GM19372 (cell line): Measurements from ENCODE around the gene OSBPL9.
"Not testable (repeated sequence)": the region's sequence is repeated elsewhere in the genome, so short reads cannot be mapped to it uniquely, and the experiment has no call there.

Experiments used
- ATAC-seq: cut with Tn5 transposase; IDR thresholded peaks from one replicate; pipeline ENCODE4 v1.9.1; 2021; ENCODE audit warnings: mild to moderate bottlenecking, low read depth, moderate library complexity; ENCODE audit not compliant: unreplicated experiment

OSBPL9 gene

GRCh38 chr1:51702220-51702619 lies 85.3 kb downstream of the OSBPL9 start:
- not testable (repeated sequence) for ATAC-seq

GRCh38 chr1:51705035-51705434 lies 88.1 kb downstream of the OSBPL9 start:
- no peak for ATAC-seq

- no peak for ATAC-seq
Observed at GRCh38 chr1:51708911-51709760, 92.2 kb downstream of the OSBPL9 start.

GRCh38 chr1:51709951-51710350 lies 93.1 kb downstream of the OSBPL9 start:
- ATAC-seq = no peak

- ATAC-seq = no peak
Observed at GRCh38 chr1:51712590-51712989, 95.7 kb downstream of the OSBPL9 start.

- ATAC-seq = no peak
Observed at GRCh38 chr1:51714374-51715019, 97.6 kb downstream of the OSBPL9 start.

GRCh38 chr1:51715369-51715768 lies 98.5 kb downstream of the OSBPL9 start:
- no peak for ATAC-seq

GRCh38 chr1:51716746-51717145 lies 99.9 kb downstream of the OSBPL9 start:
- no peak for ATAC-seq

GRCh38 chr1:51717842-51718241 lies 101.0 kb downstream of the OSBPL9 start:
- ATAC-seq = no peak

- no peak for ATAC-seq
Observed at GRCh38 chr1:51719146-51719545, 102.3 kb downstream of the OSBPL9 start.

- ATAC-seq = no peak
Observed at GRCh38 chr1:51724797-51725196, 107.9 kb downstream of the OSBPL9 start.

- ATAC-seq = no peak
Observed at GRCh38 chr1:51726051-51726450, 109.2 kb downstream of the OSBPL9 start.

- ATAC-seq = no peak
Observed at GRCh38 chr1:51726544-51727225, 109.8 kb downstream of the OSBPL9 start.

GRCh38 chr1:51727366-51727765 lies 110.5 kb downstream of the OSBPL9 start:
- ATAC-seq = no peak

- ATAC-seq = no peak
Observed at GRCh38 chr1:51728611-51729155, 111.8 kb downstream of the OSBPL9 start.

GRCh38 chr1:51729156-51729823 lies 112.4 kb downstream of the OSBPL9 start:
- peak; percentile 94 for ATAC-seq

GRCh38 chr1:51729824-51730301 lies 113.0 kb downstream of the OSBPL9 start:
- no peak for ATAC-seq

- no peak for ATAC-seq
Observed at GRCh38 chr1:51731998-51732397, 115.1 kb downstream of the OSBPL9 start.

- no peak for ATAC-seq
Observed at GRCh38 chr1:51732701-51733425, 116.0 kb downstream of the OSBPL9 start.

- ATAC-seq = not testable (repeated sequence)
Observed at GRCh38 chr1:51733426-51733774, 116.5 kb downstream of the OSBPL9 start.
